ENCODE data around the gene PRAC1.

PRAC1 gene

DNA sequence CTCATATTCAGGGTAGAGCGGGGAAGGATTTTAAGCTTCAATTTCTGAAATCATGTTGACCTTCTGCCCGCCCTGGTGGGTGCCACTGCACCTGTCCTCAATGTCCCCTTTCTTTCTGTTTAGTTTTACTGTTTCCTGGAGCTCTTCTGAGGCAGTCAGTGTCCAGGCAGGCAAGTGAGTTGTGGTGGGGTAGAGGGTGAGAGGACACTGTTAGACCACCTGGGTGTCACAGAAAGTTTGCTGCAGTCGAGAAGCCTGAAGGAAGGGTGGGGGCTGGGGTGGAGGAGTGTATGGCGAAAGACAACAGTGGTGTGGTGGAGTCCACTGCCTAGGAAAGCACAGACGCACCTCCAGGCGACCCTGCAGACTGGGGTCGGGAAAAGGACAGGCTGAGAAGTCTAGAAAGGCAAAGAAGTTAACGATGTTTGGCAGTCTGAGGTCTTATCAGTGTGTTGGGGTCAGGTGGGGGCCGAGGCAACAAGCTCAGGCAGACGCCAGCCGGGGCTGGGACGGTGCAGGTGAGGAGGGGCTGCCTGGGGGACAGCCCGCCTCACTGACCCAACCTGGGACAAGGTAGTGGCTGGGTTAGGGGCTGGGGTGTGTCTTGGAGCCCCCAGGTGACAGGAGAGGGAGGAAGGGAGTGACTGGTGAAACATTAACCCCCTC, 29.5 kb upstream of the PRAC1 start:
- H3K36me3 Mint-ChIP-seq (ENCODE audit: low read depth): no peaks in the 10 kb centered on the region
- H3K27me3 Mint-ChIP-seq: peaks cover 91% of the 10 kb centered on the region
- no peaks in the 10 kb centered on the region for H3K9me3 Mint-ChIP-seq
- no peak overlapping the region for H3K27ac Mint-ChIP-seq
- H3K4me3 Mint-ChIP-seq: no peak overlapping the region
- H3K4me1 Mint-ChIP-seq (ENCODE audit: low read depth): peaks cover 3% of the 10 kb centered on the region

DNA sequence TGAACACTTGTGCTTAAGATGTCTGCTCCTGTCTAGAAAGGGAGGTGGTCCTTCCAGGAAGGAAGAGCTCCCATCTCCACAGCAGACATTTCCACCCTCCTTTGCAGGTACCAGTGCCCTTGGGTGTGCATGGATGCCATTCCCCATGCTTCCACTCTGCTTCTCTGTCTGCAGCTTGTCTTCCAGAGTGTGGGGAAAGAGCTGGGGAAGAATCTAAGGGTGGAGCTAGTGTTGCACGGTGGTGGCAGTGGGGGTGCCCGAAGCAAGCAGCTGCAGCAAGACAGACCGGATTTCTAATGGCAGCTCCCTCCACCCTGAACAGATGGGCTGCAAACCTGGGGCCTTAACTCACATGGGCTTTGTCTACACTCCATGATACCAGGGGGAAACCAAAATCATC, 28.9 kb upstream of the PRAC1 start:
- H3K4me1 Mint-ChIP-seq (ENCODE audit: low read depth): peaks cover 3% of the 10 kb centered on the region
- H3K27ac Mint-ChIP-seq: no peak overlapping the region
- H3K36me3 Mint-ChIP-seq (ENCODE audit: low read depth): no peaks in the 10 kb centered on the region
- H3K4me3 Mint-ChIP-seq: no peak overlapping the region
- H3K27me3 Mint-ChIP-seq: peaks cover 91% of the 10 kb centered on the region
- no peaks in the 10 kb centered on the region for H3K9me3 Mint-ChIP-seq

DNA sequence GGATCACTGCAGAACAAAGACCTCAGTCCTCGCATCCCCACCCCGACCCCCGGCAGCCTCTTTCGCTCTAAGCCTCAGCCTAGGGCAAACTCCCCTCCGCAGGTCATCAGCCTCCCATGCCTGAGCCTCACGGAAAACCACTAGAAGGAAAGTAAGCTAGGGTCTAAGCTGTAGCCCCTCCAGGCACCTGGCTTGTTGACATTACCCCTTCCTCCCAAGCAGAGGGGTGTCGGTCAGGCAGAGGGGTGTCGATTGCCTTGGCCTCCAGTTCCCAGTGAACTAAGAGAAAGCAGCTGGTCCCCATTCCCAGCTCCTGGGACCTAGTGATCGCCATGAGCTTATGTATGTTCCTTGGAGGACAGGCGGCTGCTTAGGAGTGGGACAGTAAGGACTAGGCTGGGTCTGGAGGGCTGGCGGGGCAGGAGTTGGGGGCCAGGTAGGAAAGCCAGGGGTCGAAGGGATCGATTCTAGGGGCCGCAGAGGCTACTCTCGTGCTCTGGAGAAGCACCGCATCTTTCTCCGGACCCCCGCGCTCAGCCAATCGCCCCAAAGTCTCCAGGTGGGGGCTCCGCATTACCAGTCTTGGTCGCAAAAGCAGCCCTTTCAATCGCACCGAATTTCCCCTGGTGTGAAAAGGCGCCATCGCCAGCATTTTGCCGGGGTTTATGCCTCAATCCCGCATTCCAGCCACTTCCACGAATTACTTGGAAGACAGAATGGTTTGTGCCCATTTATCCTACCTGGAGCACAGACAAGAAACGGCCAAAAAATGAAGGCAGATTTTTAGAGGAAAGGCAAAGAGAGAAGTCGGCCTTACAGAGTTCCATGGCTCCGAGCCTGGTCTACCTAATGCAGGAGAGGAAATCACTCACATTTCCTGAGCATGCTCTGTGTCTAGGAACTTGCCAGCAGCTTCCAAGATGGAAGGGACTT, 27.6 kb upstream of the PRAC1 start:
- Mint-ChIP-seq H3K36me3 (ENCODE audit: low read depth) (no peaks in the 10 kb centered on the region), H3K27ac (no peak overlapping the region), H3K4me3 (no peak overlapping the region), H3K4me1 (ENCODE audit: low read depth) (peaks cover 3% of the 10 kb centered on the region), H3K9me3 (no peaks in the 10 kb centered on the region), H3K27me3 (peaks cover 91% of the 10 kb centered on the region)

DNA sequence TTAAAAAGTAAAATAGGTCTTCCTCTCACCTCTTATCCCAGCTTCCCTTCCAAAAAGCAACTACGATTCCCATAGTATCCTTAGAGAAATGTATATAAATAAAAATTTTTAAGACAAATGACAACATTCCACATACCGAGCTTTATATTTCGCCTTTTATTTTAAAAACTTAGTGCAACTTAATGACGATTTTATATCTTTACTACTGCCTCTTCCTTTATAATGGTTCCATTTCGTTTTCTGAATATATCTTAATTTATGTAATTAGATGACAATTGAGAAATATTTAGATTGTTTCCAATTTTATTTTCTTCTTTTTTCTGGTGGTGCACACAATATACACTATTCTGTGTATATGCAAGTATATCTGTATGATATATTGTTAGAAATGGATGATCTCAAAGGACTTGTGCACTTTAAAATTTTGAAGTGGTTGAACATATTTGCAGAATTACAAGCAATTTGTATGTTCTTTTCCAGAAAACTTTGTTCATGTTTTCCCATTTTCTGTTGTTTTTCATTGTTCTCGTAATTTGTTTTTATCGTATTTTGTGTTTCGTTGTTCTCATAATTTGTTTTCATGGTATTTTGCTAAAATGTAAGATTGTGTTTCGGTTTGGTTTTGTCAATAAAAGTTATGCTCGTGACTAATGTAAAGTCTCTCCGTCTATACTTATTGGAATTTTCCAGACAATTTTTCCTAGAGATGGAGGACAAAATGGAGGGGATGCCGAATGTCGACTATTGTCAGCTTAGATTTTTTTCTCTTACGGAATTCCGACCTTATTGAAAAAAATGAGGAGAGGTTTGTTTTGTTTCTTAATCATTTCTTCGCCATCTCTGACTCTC, 26.6 kb upstream of the PRAC1 start:
- H3K4me3 Mint-ChIP-seq: no peak overlapping the region
- peaks cover 91% of the 10 kb centered on the region for H3K27me3 Mint-ChIP-seq
- no peaks in the 10 kb centered on the region for H3K36me3 Mint-ChIP-seq (ENCODE audit: low read depth)
- no peaks in the 10 kb centered on the region for H3K9me3 Mint-ChIP-seq
- H3K4me1 Mint-ChIP-seq (ENCODE audit: low read depth): peaks cover 3% of the 10 kb centered on the region
- H3K27ac Mint-ChIP-seq: no peak overlapping the region

DNA sequence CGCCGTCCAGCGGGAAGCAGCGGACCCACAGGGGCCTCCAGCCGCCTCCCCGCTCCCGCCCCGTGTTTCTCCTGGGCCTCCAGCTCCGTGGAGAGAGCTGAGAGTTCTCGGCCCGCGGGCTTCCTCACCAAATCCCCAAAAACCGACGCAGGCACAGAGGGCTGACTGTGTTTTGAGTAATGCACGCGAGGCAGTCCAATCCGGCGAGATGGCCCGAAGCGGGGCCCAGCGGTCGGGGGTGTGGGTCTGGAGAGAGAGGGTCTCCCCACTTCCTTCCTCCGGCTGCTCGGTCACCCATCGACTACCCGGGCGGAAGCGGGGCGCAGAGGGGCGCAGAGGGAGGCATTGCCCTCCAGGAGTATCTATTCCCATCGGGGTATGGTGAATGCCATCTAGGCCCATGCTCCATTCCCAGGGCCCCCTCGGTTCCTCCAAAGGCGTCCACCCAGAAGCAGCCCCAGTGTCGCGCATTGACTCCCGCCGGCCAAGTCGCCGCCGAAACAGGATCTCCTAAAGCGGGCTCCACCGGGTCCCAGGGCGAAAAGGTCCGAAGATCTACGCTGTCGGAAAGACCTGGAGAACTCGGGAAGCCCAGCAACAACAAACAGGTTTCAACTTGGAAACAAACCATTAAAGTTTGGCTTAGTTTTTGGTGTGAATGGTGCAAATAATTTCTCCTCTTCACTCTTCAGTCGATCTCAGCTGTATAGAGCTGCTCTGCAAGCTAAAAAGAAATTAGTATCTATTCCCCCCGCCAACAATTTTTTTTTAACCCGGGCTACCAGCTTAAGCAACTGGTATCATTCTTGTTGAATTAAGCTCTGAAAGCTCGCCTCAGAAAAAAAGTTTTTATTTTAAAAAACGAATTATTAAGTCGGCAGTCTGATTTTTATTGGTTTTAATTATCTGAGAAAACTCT, 25.4 kb upstream of the PRAC1 start:
- H3K9me3 Mint-ChIP-seq: no peaks in the 10 kb centered on the region
- H3K4me1 Mint-ChIP-seq (ENCODE audit: low read depth): no peaks in the 10 kb centered on the region
- no peak overlapping the region for H3K4me3 Mint-ChIP-seq
- H3K36me3 Mint-ChIP-seq (ENCODE audit: low read depth): no peaks in the 10 kb centered on the region
- H3K27ac Mint-ChIP-seq: no peak overlapping the region
- peaks cover 92% of the 10 kb centered on the region for H3K27me3 Mint-ChIP-seq

DNA sequence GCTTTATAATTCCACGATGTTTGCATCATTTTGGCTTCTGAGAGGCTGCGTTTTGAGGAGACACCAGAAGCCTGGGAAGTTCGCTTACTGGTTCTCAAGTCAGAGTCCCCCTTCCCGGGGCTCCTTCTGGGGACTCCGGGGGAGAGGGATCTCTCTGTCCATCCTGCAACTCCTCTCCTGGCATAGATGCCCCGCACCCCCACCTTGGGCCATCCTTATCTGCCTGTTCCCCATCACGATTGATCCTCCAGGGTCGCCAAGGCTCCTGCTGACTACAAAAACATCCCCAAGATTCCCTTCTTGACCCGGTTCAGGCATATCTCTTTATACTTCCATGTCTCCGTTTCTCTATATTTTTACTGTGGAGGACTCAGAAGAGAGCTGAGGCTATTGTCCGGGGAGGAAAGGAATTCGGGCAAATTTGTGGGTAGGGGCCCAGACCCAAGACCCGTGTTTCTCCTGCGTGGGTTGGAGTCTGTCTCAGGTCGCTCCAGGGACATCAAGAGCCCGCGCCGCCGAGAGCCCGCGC, 24.7 kb upstream of the PRAC1 start:
- Mint-ChIP-seq H3K9me3 (no peaks in the 10 kb centered on the region), H3K4me3 (peak overlapping the region; percentile 23), H3K36me3 (ENCODE audit: low read depth) (no peaks in the 10 kb centered on the region), H3K4me1 (ENCODE audit: low read depth) (no peaks in the 10 kb centered on the region), H3K27me3 (peaks cover 93% of the 10 kb centered on the region), H3K27ac (no peak overlapping the region)

DNA sequence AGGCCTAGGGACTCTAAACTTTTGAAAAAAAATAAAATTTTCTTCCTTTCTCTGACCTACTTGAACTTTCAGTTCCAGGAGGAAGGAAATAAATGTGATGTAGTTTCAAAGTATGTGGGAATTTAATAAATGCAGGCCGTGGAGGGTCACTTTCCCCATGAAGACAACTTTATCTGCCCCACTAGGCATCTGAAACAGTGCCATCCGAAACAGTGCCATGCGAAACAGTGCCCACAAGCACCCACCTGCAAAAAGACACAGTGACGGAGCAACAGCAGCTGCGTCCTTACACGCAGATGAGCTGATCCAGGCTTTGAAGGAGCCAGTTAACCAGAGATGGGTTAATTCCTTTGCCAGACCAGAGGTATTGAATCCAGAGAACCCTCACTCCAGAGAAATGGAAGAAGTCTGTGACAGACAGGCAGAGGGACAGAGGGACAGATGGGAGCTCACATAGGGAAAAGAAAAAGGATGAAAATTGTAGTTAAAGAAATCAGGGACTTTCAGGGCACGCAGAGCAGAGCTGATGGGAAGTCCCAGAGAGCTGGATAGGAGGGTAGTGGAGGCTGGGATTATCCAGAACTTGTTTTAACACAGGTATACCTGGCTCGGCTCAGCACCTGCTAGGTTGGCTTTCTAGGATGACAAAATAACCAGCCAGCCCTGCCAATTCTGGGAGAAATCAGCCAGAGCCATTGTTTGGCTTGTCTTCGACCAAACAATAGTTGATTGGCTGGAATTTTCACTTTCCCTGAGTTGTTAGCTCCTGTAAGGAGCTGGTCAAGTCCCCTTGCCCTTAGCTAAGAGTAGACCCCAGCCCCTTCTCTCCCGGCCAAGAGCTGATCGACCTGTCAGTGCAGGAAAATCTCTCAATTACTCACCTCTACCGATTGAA, 23.3 kb upstream of the PRAC1 start:
- no peaks in the 10 kb centered on the region for H3K4me1 Mint-ChIP-seq (ENCODE audit: low read depth)
- no peak overlapping the region for H3K4me3 Mint-ChIP-seq
- no peaks in the 10 kb centered on the region for H3K9me3 Mint-ChIP-seq
- no peaks in the 10 kb centered on the region for H3K36me3 Mint-ChIP-seq (ENCODE audit: low read depth)
- H3K27me3 Mint-ChIP-seq: peaks cover 93% of the 10 kb centered on the region
- H3K27ac Mint-ChIP-seq: no peak overlapping the region

DNA sequence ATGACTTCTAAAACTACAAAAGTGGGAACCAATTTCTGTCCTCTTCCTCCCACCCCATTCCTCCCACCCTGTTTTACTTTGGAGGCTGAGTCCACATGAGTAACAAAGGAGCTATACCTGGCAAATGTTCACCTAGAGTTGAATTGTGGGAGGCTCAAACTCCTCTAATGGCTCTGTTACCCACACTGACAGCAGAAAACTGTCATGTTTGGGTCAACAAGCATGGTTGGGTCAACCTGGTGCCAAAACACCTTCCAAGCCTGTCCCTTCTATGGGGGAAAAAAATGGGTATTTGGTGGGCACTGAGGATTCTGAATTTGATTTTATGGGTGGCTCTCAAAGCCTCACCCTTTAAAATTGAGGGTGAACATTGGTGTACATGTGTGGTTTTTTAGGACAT, 18.2 kb upstream of the PRAC1 start:
- Mint-ChIP-seq H3K27me3 (peaks cover 94% of the 10 kb centered on the region), H3K9me3 (no peaks in the 10 kb centered on the region), H3K27ac (no peak overlapping the region), H3K4me1 (ENCODE audit: low read depth) (peaks cover 5% of the 10 kb centered on the region), H3K4me3 (no peak overlapping the region), H3K36me3 (ENCODE audit: low read depth) (no peaks in the 10 kb centered on the region)

DNA sequence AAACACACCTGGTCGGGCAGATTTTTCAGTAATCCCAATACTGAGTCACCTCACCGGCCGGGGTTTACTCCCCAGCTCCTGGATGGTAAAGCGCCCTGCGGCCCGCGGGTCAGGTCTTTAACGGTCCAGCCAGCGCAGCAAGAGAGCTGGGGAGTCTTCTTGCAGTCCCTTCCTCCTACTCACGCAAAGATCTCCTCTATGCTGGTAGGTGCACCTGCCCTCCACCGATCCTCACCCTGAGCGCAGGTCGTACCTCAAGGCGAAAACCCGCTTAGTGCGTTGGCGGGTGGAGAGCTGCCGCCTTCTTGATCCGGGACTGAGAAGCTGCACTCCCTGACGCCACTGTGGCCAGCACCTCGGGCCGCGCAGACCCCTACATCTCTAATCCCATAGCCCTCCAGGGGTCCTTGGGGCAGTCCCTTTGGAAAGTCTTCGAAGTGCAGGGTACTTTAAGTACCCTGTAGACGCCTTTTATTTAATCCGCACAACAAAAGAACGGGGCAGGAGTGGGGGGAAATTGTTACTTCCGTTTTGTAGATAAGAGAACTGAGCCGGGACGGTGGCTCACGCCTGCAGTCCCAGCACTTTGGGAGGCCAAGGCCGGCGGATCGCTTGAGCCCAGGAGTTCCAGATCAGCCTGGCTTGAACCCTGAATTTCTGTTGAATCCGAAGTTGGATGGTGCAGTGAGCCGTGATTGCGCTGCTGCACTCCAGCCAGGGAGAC, 16.6 kb upstream of the PRAC1 start:
- Mint-ChIP-seq H3K4me1 (ENCODE audit: low read depth) (peaks cover 5% of the 10 kb centered on the region), H3K4me3 (peak overlapping the region; percentile 68), H3K27ac (no peak overlapping the region), H3K27me3 (peaks cover 94% of the 10 kb centered on the region), H3K9me3 (no peaks in the 10 kb centered on the region), H3K36me3 (ENCODE audit: low read depth) (no peaks in the 10 kb centered on the region)

DNA sequence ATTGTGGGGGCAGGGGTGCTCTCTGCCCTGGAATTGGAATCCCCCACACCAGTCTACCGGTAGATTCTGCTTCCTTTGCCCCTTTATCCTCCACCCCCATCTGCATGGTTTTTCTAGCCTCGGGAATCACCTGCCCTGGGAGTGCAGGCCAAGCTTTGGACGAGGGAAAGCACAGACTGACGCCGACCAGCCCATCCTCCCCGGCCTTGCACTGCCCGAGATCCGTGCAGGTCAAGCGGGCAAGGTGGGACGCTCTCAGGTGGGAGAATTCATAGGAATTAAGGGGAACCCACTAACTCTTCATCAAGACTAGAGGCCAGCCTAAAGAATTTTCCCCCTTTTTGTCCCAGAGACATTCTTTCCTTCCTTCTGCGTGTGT, 16.1 kb upstream of the PRAC1 start:
- H3K27me3 Mint-ChIP-seq: peaks cover 94% of the 10 kb centered on the region
- H3K27ac Mint-ChIP-seq: no peak overlapping the region
- H3K4me3 Mint-ChIP-seq: no peak overlapping the region
- H3K9me3 Mint-ChIP-seq: no peaks in the 10 kb centered on the region
- H3K36me3 Mint-ChIP-seq (ENCODE audit: low read depth): no peaks in the 10 kb centered on the region
- peaks cover 11% of the 10 kb centered on the region for H3K4me1 Mint-ChIP-seq (ENCODE audit: low read depth)

DNA sequence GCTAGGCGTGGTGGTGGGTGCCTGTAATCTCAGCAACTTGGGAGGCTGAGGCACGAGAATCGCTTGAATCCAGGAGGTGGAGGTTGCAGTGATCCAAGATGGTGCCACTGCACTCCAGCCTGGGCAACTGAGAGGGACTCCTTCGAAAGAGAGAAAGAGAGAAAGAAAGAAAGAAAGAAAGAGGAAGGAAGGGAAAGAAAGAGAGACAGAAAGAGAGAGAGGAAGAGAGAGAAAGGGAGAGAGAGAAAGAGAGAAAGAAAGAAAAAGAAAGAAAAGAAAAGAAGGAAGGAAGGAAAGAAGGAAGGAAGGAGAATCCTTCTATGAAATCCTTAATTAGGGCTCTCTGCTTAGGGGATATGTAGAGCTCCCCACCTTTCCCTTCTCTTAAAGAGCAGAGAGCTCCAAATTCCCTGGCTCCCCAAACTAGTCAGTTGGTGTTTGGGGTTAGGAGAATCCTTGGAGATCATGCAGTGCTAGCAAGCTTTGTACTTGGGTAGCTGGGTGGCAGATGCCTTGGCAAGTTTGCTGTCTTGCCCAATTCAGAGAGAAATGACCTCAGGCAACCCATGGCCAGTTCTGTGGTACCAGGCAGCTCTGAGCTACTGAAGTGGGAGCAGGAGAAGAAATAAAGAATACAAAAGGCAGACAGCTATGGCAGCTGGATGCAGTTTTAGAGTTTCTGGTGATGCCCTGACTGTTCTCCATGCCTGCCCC, 15.2 kb upstream of the PRAC1 start:
- Mint-ChIP-seq H3K4me3 (no peak overlapping the region), H3K4me1 (ENCODE audit: low read depth) (peaks cover 18% of the 10 kb centered on the region), H3K9me3 (no peaks in the 10 kb centered on the region), H3K36me3 (ENCODE audit: low read depth) (no peaks in the 10 kb centered on the region), H3K27me3 (peaks cover 92% of the 10 kb centered on the region), H3K27ac (no peak overlapping the region)

DNA sequence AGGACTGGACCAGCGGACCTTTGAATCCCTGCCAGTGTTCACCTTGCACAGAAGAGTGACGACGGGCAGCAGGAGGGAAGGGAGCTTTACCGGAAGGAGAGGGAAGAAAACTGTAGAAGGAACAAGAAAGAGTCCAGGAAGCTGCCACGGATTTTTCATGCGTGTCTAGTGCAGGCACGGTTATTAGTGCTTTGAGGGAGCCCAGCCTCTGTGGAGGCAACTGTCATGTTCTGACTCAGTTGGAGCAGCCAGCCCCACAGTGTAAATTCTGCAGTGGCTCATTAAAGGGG, 12.7 kb upstream of the PRAC1 start:
- Mint-ChIP-seq H3K36me3 (ENCODE audit: low read depth) (no peaks in the 10 kb centered on the region), H3K4me3 (no peak overlapping the region), H3K4me1 (ENCODE audit: low read depth) (peaks cover 20% of the 10 kb centered on the region), H3K27me3 (peaks cover 93% of the 10 kb centered on the region), H3K9me3 (no peaks in the 10 kb centered on the region), H3K27ac (no peak overlapping the region)
